Limb (tissue), 2 donors: Measurements from ENCODE around the gene IQCB1.
"Not testable (repeated sequence)": the region's sequence is repeated elsewhere in the genome, so short reads cannot be mapped to it uniquely, and the experiment has no call there.

Experiments
- DNase-seq, 2 donors: peaks; one replicate each; pipeline ENCODE4 v3.0.0-alpha.2; 2016; ENCODE audit errors: extremely low spot score in 2 of 2

IQCB1 gene, protein sequence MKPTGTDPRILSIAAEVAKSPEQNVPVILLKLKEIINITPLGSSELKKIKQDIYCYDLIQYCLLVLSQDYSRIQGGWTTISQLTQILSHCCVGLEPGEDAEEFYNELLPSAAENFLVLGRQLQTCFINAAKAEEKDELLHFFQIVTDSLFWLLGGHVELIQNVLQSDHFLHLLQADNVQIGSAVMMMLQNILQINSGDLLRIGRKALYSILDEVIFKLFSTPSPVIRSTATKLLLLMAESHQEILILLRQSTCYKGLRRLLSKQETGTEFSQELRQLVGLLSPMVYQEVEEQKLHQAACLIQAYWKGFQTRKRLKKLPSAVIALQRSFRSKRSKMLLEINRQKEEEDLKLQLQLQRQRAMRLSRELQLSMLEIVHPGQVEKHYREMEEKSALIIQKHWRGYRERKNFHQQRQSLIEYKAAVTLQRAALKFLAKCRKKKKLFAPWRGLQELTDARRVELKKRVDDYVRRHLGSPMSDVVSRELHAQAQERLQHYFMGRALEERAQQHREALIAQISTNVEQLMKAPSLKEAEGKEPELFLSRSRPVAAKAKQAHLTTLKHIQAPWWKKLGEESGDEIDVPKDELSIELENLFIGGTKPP

DNA sequence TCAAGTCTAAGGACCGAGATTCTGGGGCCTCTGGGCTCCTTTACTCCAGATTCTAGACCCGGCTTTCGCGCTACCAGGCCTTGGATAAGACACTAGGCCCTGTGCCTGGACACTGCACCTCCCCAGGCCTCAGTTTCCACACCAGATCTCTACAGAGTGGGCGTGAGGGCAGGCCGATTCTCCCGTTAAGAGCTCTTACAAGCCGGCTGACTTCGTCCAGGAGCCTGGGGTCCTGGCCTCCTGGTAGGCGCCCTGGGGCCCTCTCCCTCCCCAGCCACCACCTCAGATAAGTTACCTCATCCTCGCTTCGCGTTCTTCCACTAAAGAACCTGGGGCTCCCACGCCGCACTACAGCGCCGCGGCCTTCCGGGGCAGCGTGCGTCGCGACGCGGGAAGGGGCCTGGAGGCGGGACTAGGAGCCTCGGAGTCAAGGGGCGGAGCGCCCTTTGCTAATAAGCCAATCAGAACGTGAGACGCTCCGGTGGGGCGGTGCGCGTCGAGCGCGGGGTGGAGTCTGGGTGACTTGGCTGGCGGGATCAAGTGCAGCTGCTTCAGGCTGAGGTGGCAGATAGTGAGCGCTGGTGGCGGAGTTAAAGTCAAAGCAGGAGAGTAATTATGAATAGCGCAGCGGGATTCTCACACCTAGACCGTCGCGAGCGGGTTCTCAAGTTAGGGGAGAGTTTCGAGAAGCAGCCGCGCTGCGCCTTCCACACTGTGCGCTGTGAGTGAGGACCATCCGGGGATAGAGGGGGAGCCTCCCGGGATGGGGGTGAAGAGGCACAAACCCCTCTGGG, at the start of gene IQCB1, which contains the start of gene EAF2:
TSS of gene IQCB1 (minus strand) at position 390 of the 794 bp plus-strand sequence. CDS start 6,100 bp downstream, outside the sequence.
TSS of gene EAF2 (plus strand) at position 539 of the 794 bp plus-strand sequence. CDS start at position 616, 77 bp downstream.
- peak; percentile 94 to 96 for DNase-seq

DNA sequence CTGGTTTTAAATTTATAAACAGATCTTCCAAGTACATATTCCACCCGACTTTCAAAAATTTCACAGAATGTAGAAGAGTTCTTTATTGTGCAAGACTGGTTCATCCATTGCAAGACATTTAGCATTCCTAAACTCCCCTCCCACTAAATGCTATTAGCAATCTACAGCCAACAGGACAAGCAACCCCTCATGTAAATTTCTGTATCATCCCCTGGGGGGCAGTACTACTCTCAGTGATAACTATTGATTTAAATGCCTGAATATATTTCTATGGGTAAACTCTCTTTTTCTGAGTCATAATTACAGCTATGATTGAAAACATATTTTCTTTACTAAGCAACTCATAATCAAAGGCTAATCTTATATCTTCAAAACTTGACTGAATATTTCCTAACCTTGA, 48.6 kb upstream of the IQCB1 start:
- DNase-seq = no peak

DNA sequence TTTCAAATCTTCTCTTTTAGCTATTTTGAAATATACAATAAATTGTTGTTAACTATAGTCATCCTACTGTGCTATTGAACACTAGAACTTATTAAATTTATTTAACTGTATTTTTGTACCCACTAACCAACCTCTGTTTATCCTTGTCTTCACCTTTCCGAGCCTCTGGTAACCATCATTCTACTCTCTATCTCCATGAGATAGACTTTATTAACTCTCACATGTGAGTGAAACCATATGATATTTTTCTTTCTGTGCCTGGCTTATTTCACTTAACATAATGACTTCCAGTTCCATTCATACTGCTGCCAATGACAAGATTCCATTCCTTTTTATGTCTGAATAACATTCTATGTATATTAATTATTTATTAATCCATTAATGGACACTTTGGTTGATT, 43.6 kb upstream of the IQCB1 start:
- DNase-seq = no peak

DNA sequence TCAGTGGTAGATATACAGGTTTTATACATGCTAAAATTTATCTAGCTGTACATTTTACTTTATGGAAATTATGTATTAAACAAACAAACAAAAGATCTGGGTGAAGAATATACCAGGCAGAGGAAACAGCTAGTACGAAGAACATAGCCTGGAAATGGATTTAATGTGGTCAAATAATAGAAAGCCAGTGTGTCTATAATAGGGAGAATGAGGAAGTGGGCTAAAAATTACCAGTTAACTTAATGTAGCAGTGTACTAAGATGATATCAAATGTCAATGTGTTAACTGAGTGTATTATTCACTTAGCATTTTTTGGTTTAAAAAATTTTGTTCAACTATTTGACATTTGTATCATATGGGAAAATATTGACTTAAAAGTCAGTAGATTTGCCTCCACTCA, 36.6 kb upstream of the IQCB1 start:
- no peak for DNase-seq

DNA sequence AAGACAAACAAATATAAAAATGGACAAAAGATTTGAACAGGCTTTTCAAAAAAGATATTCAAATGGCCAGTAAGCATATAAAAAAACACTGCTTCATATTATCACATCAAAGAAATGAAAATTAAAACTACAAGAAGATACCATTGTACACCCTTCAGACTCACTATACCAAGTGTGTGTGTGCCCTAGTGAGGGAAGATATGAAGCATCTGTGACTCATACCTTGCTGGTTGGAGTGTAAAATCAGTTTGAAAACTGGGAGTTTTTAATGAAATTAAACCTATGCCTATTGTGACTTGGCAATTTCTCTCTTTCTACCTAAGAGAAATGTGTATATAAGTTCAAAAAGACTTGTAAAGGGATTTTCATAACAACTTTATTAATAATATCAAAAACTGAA, 35.9 kb upstream of the IQCB1 start:
- DNase-seq = no peak

DNA sequence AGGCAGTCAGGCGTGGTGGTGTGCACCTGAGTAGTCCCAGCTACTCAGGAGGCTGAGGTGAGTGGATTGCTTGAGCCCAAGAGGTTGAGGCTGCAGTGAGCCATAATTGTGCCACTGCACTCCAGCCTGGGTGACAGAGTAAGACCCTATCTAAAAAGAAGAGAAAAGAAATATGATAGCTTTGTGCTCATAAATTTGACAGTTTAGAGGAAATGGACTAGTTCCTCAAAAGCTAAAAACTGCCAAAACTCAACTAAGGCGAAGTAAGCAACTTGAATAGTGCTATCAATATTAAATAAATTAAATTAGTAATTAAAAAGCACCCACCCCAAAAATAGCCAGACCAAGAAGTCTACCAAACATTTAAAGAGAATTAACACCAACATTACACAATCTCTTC, 34.9 kb upstream of the IQCB1 start:
- no peak for DNase-seq

DNA sequence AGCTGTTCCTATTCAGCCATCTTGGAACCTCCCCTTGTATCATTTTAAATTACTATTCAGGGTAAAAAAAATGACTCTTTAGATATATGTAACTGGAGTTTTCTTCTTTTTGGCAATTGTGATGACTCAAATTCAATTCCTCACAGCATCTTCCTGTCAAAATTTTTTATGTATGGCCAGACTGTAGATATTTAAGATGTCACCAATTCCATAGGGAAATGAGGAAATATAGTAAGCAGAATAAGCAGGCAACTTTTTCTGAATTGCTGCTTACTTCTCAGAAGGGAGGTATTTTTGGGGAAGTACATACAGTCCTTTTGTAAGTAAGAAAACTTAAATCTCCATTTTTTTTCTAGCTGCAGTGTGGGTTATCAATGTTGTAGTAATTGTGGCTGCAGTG, 28.9 kb upstream of the IQCB1 start:
- DNase-seq = no peak

DNA sequence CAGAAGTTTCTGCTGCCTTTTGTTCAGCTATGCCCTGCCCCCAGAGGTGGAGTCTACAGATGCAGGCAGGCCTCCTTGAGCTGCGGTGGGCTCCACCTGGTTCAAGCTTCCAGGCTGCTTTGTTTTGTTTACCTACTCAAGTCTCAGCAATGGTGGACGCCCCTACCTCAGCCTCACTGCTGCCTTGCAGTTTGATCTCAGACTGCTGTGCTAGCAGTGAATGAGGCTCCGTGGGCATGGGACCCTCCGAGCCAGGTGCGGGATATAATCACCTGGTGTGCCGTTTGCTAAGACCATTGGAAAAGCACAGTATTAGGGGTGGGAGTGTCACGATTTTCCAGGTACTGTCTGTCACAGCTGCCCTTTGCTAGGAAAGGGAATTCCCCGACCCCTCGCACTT, 28.4 kb upstream of the IQCB1 start:
- not testable (repeated sequence) for DNase-seq

DNA sequence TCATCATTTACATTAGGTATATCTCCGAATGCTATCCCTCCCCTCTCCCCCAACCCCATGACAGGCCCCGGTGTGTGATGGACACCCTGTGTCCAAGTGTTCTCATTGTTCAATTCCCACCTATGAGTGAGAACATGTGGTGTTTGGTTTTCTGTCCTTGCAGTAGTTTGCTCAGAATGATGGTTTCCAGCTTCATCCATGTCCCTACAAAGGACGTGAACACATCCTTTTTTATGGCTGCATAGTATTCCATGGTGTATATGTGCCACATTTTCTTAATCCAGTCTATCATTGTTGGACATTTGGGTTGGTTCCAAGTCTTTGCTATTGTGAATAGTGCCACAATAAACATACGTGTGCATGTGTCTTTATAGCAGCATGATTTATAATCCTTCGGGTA, 22.9 kb upstream of the IQCB1 start:
- DNase-seq = not testable (repeated sequence)

DNA sequence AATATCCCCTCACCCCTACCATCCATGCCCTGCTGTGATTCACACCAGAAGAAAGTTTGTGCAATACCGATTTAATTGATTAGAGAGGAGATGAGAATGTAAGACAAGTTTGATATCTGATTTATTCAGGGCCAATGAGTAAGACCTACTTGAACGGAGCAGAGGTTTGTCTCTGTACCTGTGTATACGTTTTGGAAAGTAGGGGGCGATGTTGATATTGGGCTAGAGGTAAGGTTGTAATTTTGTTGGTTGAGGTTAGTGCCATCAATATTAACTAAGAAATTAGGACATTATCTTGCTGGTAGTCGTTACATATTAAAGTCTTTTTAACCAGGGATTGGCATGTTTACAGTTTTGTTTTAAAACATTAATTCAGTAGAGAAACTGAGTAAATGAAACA, 20.7 kb upstream of the IQCB1 start:
- no peak for DNase-seq

DNA sequence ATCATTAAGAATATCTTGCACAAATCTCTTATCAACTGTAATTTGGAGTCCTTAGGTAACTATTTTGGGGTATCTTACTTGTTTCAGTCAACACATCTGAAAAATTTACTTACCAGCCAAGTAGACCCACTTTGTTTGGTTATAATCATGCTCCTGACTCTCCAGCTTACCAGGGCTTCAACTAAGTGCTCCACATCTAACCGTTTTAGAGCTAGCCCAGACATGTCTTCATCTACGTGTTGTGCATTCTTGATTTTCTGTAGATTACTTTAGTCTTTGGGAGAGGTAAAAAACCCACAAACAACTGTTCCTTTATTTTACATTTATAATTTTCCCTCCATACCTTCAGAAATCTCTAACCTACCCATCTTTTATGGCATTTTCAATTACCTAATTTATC, 17.4 kb upstream of the IQCB1 start:
- no peak for DNase-seq

DNA sequence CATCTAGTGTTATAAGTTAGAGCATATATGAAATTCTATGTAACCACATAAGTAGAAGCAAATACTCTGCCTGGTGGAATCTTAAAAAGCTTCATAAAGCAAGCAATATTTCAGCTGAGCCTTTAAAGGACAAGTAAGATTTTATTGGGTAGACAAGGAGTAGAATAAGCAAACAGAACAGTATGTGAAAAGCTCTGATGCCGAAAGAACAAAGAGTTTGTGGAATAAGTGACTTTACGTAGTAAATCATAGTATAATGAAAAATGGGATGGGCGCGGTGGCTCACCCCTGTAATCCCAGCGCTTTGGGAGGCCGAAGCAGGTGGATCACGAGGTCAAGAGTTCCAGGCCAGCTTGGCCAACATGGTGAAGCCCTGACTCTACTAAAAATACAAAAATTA, 10.0 kb upstream of the IQCB1 start:
- no peak for DNase-seq

DNA sequence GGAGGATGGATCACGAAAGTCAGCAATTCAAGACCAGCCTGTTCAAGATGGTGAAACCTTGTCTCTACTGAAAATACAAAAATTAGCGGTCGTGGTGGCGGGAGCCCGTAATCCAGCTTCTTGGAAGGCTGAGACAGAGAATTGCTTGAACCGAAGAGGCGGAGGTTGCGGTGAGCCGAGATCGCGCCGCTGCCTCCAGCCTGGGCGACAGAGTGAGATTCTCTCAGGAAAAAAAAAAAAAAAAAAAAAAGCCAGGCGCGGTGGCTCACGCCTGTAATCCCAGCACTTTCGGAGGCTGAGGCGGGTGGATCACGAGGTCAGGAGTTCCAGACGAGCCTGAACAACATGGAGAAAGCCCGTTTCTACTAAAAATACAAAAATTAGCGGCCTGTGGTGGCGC, 5.1 kb upstream of the IQCB1 start:
- DNase-seq = no peak

DNA sequence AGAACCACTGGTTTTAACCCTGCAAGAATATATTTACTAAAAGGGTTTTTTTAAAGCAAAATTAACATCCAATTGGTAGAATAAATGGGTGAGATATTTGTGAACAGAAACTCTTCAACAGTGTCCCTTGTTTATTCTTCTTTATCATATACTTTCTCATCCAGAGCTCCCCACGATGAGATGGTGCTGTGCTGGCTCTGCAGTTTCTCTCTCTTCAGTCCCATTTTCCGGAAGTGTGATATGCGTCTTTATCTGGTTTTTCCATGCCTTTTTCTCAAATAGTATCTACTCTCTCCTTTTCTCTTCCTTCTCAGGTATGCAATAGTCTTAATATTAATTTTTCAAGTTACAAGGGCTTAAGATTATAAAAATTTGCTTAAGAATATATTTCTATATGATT, 1.6 kb upstream of the IQCB1 start:
- no peak for DNase-seq

DNA sequence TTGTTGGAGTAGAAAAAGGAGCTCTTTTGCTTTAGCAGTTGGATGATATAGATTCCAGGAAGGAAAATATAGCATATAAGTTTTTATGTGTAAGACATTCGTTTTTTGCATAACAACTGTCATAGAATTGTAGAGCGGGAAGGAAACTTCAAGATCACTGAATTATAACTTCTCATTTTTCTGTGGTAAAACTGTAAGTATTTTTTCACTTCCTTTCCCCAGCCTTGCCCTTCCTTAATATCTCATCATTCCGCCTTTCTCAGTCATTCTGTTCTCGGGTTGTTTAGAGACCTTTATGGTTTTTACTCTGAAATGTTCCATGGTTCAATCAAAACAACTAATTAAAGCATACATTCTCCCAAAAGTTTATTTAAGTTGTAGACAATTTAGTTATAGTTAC, 1.2 kb upstream of the IQCB1 start:
- DNase-seq = no peak

DNA sequence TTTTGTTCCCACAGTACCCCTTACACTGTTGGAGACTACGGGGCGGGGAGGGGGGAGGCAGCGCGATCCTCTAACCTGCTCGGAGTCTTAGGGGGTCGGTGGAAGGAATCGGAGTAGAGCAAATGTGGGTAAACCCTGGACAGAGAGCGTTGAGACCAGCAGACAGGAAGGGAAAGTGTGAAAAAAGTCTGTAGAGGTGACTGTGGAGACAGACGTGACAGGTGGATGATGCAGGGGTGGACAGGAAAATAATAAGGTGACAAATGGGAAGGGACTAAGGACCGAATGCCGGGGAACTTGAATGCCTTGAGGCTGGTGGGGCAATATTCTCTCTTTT, 573 bp upstream of the IQCB1 start:
- DNase-seq = no peak

DNA sequence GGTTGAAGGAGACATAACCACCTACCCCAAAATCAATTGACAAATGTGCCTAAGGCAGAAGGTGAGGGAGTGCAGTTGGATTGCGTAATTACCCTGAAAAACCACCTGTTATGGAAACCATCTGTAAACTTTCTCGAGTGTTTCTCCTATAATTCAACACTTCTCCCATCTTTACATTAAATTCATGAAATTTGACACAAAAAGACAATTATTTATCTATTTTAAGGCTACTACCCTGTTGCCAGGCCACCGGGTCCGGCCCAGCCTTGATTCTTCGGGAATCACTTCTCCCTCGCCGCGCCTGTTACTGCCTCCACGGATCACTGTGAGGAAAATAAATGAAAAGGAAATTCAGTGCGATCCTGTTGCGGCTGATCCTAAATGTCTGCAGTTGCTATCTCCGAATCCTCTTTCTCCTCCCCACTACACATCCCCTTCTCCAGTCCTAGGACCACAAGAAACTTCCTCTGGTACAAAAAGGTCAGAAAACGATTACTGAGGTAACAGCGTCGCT, 646 bp downstream of the IQCB1 start:
- DNase-seq = peak in 1 of 2 donors; percentile 7

DNA sequence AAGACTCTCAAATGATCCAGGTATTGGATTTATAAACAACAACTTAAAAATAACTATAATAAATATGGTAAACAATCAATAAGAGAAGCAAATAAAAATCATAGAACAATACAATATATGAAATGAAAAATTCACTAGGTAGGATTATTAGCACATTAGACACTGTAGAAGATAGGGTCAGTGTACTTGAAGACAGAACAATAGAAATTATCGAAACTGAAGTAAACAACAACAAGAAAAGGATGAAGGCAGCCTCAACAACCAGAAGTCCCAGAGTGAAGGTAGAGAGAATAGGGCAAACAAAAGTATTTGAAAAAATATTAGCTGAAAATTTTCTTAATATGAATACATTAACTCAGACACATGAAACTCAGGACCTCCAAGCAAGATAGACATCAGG, 11.9 kb downstream of the IQCB1 start:
- DNase-seq = no peak

DNA sequence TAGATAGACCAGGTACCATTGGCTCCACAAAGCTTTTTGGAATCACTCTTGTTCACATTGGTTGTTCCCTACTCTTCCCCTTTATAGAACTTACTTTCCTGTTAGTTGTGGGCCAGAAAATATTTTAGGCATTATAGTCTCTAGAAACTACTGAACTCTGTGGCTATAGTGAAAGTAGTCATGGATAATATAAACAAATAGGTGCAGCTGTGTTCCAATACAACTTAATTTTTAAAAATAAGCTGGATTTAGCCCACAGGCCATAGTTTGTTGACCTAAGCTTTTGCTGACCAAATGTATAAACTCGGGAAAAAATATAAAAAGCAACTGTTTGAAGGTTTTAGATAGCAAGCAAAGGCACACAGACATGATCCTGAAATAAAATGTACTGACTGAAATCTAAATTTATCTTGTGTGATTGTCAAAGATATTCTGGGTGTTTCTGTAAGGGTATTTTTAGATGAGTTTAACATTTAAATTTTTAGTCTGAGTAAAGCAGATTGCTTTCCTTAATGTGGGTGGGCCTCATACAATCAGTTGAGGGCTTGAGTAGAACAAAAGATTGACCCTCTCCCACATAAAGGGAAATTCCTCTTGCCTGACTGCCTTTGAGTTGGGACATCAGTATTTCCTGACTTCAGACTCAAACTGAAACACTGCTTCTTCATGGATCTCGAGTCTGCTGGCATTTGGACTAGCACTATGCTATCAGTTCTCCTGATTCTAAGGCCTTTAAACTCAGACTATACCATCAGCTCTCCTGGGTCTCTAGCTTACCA, 13.2 kb downstream of the IQCB1 start:
- DNase-seq = no peak

DNA sequence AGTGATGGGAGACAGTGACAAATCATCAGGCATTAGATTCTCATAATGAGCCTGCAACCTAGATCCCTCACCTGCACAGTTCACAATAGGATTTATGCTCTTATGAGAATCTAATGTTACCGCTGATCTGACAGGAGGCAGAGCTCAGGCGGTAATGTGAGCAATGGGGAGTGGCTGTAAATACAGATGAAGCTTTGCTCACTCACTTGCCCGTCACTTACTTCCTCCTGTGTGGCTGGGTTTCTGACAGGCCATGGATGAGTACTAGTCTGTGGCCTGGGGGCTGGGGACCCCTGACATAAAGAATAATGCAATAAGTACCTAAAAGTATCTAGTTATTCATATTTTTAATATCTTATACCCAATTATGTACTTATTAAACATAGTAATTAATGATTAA, 15.6 kb downstream of the IQCB1 start:
- DNase-seq = no peak

DNA sequence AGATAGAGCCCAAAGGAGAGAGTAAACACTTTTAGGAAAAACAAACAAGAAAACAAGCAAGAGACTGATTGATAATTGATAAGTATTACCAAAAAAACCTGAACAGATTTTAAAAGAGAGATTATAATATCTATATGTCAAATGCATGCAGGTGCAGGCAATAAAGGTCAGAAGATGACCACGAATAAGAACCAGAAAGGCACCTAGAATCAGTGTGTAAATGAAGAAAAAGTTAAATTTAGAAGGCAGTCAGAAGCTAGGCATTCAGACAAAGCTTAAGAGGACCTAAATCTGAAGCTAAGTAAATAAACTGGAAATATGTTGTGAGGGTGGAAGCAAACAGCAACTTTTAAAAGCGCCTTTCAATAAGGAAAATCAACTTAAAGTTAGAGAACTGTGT, 16.3 kb downstream of the IQCB1 start:
- no peak for DNase-seq
